Stimulated activated CD8-positive, alpha-beta memory T cell treated with anti-CD3 and anti-CD28 coated beads, Interleukin-15, amount 100 ng/mL, for 24 hours (primary cell): Measurements from ENCODE around the gene PSMC1.

Experiments used
- DNase-seq: peaks from one replicate; pipeline ENCODE4 v3.0.0-alpha.2; 2020; ENCODE audit warnings: low read depth

The PSMC1 gene

DNA sequence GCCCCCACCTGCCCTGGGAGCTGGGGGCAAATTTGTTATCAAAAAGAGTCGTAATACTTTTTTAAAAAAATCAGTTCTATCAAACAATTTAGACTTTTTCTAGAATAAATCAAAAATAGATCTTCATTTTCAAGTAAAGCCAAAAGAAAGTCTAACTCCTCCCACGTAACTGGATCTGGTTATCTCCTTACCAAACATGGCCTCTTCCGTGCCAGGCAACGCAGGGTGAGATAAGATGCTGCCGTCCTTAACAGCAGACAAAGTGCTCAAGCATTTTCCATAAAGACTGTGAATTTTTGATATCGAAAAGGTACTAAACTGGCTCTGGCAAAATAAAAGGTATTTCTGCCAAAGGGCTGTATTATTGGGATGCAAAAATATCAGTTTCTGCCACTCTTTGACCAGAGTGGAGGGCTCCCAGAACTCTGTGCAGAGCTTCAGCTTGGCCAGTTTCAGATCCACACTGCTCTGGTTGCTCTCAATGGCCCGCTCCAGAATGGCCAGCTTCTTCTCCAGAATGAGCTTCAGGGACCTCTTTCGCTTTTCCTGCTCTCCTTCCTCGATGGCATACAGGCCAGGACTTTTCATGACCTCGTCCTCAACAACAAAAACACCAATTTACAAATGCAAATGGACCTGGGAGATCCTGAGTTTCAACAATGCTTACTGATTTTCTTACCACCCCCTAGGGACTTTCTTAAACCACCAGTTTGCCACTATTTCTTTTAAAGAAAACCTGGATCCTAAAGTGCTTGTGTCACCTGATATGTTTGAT lies 46.4 kb downstream of the PSMC1 start:
- no peak for DNase-seq

DNA sequence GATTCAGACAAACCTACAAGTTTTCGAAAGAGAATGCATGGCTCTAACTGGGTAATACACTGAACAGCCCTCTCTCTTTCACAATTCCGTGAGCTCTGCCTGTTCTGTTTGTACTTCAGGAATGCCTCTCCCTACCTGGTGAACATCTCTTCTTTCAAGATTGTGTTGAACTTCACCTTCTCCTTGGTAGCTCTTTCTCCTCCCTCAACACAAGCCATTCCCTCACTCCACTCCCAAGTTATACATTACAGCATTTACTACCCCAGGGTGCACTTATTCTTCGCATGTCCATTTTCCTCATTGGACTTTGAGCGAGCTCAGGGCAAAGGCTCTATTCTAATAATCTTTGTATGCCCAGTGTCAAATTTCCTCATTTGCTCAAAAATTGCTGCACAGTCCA lies 47.1 kb downstream of the PSMC1 start:
- no peak for DNase-seq

DNA sequence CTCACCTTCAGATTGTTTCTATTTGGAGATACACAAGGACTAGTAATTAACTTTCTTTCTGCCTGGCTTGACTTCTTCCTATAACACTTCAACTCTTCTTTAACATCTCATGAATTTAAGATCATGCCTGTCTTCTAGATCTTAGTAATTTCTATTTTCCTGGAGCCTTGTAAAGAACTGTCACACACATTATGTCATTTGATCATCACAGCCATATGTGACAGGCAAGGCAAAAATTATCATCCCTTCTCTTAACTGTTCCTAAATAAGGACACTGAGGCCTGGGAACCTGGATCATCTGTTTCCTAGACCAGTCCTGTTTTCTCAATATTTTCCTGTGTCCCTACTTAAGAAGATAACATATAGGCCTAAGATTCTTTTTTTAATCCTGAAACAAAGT lies 48.1 kb downstream of the PSMC1 start:
- DNase-seq = no peak

DNA sequence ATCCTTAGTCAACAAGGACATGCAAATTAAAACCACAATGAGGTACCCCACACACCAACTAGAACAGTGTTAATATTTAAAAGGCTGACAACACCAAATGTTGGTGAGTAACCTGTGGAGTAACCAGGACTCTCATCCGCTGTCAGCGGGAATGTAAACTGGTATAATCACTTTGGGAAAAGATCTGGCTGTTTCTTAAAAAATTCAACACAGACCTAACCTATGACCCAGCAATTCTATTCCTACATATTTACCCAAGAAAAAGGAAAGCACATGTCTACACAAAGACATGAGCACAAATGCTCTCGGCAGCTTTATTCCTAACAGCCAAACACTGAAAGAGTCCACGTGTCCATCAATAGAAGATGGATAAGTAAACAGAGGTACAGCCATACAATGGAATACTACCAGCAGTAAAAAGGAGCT lies 48.8 kb downstream of the PSMC1 start:
- DNase-seq = no peak

DNA sequence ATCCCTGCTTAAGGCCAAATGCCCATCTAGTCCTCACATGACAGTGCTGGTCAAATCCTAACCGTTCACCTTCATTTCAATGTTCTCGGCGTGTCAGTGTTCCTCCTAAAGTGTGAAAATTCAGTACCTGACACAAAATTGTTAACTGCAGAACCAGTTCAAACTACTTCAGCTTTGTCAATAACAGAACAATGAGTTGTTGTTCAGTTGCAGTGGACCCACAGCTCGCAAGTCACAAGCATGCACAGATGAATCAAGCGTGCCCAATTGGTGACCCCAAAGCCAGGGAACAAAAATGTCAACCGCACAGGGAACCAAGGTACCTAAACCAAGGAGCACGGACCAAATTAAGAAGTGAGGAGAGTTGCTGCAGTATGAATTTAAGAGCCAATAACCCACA lies 52.2 kb downstream of the PSMC1 start:
- no peak for DNase-seq

DNA sequence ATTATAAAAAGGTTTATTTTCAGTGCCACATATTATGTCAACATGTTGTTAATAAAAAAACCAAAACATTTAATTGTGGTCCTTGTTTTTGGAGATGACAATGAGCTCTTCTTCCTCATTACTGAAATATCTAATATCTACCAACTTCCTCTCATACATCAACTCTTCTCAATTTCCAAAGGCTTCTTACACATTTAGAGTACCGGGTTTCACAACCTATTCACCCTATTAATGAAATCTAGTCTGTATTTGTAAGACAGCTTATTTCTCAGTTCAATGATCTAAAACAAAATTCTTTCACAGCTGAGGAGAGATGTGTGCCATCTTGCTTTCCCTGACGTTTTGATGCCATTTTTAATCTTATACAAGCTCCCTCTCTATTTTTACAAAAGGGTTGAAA lies 60.9 kb downstream of the PSMC1 start:
- no peak for DNase-seq

DNA sequence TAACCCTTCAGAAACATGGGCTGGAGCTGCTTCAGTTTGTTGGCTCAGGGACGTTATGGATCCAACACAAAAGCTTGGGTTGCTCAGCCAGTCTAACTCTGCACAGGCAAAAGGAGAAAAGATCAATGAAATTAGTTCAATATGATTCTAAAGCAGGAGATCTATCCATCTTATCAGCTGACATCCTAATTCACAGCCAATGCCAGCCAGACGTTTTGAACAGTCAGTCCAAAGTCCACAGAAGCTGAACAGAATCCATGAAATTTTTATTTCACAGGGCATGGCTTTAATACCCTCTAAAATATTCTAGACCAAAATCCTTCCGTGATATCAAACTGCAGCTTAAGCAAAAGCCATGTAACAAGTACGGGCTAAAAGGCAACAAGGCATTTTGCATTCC lies 61.7 kb downstream of the PSMC1 start:
- no peak for DNase-seq

DNA sequence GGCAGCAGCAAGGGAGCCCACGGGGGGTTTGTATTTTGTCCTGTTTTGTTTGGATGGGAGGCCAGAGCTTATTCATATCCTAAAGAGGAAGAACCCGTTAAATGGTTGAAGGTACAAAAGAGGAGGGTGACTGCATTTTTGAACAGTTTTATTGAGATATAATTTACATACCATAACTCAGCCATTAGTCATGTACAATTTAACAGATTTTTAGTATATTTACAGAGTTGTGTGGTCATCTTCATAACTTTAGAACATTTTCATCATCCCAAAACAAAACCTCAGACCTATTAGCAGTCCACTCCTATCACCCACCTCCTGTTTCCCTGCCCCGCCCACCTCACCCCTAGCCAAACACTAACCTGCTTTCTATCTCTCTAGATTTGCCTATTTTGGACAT lies 62.8 kb downstream of the PSMC1 start:
- no peak for DNase-seq

DNA sequence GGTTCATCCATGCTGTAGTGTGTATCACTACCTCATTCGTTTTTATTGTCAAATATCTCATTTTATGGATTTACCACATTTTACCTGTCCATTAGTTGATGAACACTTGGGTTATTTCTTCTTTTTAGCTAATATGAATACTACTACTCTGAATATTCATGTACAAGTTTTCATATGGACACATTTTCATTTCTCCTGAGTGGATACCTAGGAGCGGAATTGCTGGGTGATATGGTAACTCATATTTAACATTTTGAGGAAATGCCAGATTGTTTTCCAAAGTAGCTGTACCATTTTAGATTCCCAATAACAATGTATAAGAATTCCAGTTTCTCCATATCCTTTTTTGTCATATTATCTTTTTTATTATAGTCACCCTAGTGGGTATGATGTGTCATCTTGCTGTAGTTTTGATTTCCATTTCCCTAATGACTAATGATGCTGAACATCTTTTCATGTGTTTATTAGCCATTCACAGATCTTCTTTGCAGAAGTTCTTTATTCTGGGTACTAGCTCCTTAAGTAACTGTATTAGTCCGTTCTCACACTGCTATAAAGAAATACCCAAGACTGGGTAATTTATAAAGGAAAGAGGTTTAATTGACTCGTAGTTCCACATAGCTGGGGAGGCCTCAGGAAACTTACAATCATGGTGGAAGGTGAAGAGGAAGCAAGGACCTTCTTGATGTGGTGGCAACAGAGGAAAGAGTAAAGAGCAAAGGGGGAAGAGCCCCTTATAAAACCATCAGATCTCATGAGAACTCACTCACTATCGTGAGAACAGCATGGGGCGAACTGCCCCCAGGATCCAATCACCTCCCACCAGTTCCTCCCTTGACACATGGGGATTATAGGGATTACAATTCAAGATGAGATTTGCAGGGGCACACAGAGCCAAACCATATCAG lies 63.5 kb downstream of the PSMC1 start:
- no peak for DNase-seq

DNA sequence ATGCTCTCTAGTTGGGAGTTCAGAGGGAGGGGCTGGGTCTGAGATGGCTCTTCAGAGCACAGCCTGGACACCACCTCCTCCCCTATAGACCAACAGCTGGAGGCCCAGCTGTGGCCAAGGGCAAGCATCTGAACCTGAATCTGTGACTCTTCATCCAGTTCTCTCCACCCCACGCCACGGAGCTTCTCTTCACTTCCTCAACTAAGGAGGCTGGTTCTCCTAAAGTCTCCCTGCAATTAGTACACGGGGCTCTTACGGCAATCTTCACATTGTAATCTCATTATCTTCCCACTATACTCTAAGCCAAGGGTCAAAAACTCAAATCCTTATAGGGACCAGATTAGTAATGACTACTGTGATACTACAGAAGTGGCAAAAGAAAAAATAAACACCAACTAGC lies 65.5 kb downstream of the PSMC1 start:
- DNase-seq = no peak
